PC-3 (cell line): ENCODE measurements around the gene MAST2. TPM values are rescaled to one million over a fixed set of nuclear protein-coding genes. Genes with fewer than 3 reads are reported as not detected.

Source experiments
- ATAC-seq: fragments of 200-7000 bp; cut with Tn5 transposase; 2 replicates; pipeline ENCODE4 v1.9.1; 2020; ENCODE audit warnings: mild to moderate bottlenecking, moderate library complexity
- BruUV-seq: library from RNA; stranded (reverse); fragments of 400-500 nt; replicated peaks from 2 replicates; lab custom pipeline; 2021; lab: Mats Ljungman, UMichigan
- CTCF ChIA-PET: fragments of 300-600 bp; sonication (Branson Sonifier 250); formaldehyde crosslinking; loops from one replicate; lab custom pipeline; 2022; ENCODE audit warnings: antibody characterized with exemption; lab: Charles Lee
- POLR2A ChIA-PET: fragments of 300-600 bp; sonication (Branson Sonifier 250); formaldehyde crosslinking; loops from one replicate; lab custom pipeline; 2022; ENCODE audit warnings: antibody characterized with exemption; ENCODE audit not compliant: unreplicated experiment; lab: Charles Lee
- DNase-seq: peaks from one replicate; pipeline ENCODE4 v3.0.0-alpha.2; 2015
- H2AFZ ChIP-seq: fragments of 300-600 bp; sonication (generic); 2 replicates; pipeline ENCODE4 v1.6.0; 2016; ENCODE audit warnings: antibody characterized with exemption, low read length
- H3F3A ChIP-seq: fragments of 300-600 bp; sonication (generic); one replicate; pipeline ENCODE4 v1.6.0; 2017; ENCODE audit warnings: antibody characterized with exemption, low read length, control low read depth, mild to moderate bottlenecking; ENCODE audit not compliant: unreplicated experiment
- H3K27ac ChIP-seq: fragments of 300-600 bp; sonication (generic); 2 replicates; pipeline ENCODE4 v1.5.1; 2016; ENCODE audit warnings: mild to moderate bottlenecking, low read length
- H3K27me3 ChIP-seq: fragments of 300-600 bp; sonication (generic); 2 replicates; pipeline ENCODE4 v1.6.1; 2016; ENCODE audit warnings: low read length, mixed read lengths
- H3K36me3 ChIP-seq: fragments of 300-600 bp; sonication (generic); 2 replicates; pipeline ENCODE4 v1.6.1; 2016; ENCODE audit warnings: low read depth, mixed run types, low read length, mixed read lengths
- H3K4me1 ChIP-seq: fragments of 300-600 bp; sonication (generic); 2 replicates; pipeline ENCODE4 v1.5.1; 2016; ENCODE audit warnings: low read length; ENCODE audit not compliant: insufficient read depth
- H3K4me2 ChIP-seq: fragments of 300-600 bp; sonication (generic); 2 replicates; pipeline ENCODE4 v1.6.0; 2016; ENCODE audit warnings: low read length
- H3K4me3 ChIP-seq: fragments of 300-600 bp; sonication (generic); 2 replicates; pipeline ENCODE4 v1.5.1; 2016; ENCODE audit warnings: mild to moderate bottlenecking, low read length, mixed read lengths
- H3K79me2 ChIP-seq: fragments of 300-600 bp; sonication (generic); 2 replicates; pipeline ENCODE4 v1.6.1; 2017; ENCODE audit warnings: low read length, mixed read lengths
- H3K9ac ChIP-seq: fragments of 300-600 bp; sonication (generic); 2 replicates; pipeline ENCODE4 v1.6.0; 2016; ENCODE audit warnings: mild to moderate bottlenecking, low read length
- H3K9me2 ChIP-seq: fragments of 300-600 bp; sonication (generic); replicated peaks from 2 replicates; pipeline ENCODE4 v1.6.1; 2016; ENCODE audit warnings: mixed run types, low read length, mixed read lengths
- H3K9me3 ChIP-seq: fragments of 300-600 bp; sonication (generic); 2 replicates; pipeline ENCODE4 v1.6.1; 2016; ENCODE audit warnings: low read length, mixed read lengths
- H4K20me1 ChIP-seq: fragments of 300-600 bp; sonication (generic); 2 replicates; pipeline ENCODE4 v1.6.1; 2016; ENCODE audit warnings: low read length, mixed read lengths
- EZH2 ChIP-seq: fragments of 300-600 bp; sonication (generic); IDR thresholded peaks from one replicate; pipeline ENCODE4 v1.6.1; 2017; ENCODE audit warnings: antibody characterized with exemption, mild to moderate bottlenecking, low read length; ENCODE audit not compliant: unreplicated experiment
- EZH2phosphoT487 ChIP-seq: fragments of 300-600 bp; sonication (generic); IDR thresholded peaks from 2 replicates; pipeline ENCODE4 v1.6.1; 2018; ENCODE audit warnings: mild to moderate bottlenecking, antibody characterized with exemption, low read length, borderline replicate concordance
- intact Hi-C: fragments of 100-400 bp; cut with micrococcal nuclease; formaldehyde crosslinking; loops from 2 replicates; pipeline ENCODE4 v1.9.0; 2023
- total RNA-seq: library from RNA; depleted of rRNA; stranded (reverse); fragments of >200 nt; gene quantifications from 2 replicates; pipeline ENCODE4 v1.2.3, GENCODE V29; 2014
- TF ChIP-seq, protein P1 (sequence below): fragments of 300-600 bp; sonication (generic); conservative IDR thresholded peaks from 2 replicates; pipeline ENCODE4 v1.5.1; 2017; ENCODE audit warnings: antibody characterized with exemption, low read depth, mild to moderate bottlenecking, low read length

MAST2 gene
- total RNA-seq, 1 experiment from 2014 or later: 29.3 TPM

DNA sequence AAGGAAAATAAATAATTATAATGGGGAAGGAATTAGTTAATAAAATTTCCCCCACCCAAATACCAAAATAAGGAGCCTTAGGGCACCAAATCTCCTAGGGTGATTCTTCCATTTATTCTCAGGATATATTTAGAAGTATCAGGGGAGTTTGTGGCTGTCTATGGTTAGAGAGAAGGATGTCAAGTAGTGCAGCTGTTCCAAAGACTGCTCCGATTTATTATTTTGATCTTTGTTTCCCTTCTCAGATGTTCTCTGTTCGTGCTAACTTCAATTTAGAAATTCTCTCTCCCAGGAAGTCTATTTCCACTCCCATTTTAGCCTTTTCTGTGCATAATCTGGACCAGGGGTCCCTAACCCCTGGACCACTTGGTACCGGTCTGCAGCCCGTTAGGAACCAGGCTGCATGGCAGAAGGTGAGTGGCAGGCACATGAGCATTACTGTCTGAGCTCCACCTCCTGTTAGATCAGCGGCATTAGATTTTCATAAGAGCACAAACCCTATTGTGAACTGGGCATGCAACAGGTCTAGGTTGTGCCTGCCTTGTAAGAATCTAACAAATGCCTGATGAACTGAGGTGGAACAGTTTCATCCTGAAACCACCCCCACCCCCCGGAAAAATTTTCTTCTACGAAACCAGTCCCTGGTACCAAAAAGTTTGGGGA is 9.3 kb upstream of the MAST2 start:
- ChIA-PET CTCF (no interaction called here), POLR2A (no interaction called here)
- peak overlapping the region; percentile 60 for H2AFZ ChIP-seq
- no peaks in the 10 kb centered on the region for H4K20me1 ChIP-seq
- peak; percentile 25 for DNase-seq
- no peaks in the 10 kb centered on the region for H3F3A ChIP-seq
- BruUV-seq: no TSS peak
- no peaks in the 10 kb centered on the region for H3K27me3 ChIP-seq
- H3K4me3 ChIP-seq: no peak overlapping the region
- no peaks in the 10 kb centered on the region for H3K9me3 ChIP-seq
- H3K4me1 ChIP-seq: no peaks in the 10 kb centered on the region
- TF ChIP-seq EZH2 (no peak), EZH2phosphoT487 (no peak)
- TF ChIP-seq, protein P1, sequence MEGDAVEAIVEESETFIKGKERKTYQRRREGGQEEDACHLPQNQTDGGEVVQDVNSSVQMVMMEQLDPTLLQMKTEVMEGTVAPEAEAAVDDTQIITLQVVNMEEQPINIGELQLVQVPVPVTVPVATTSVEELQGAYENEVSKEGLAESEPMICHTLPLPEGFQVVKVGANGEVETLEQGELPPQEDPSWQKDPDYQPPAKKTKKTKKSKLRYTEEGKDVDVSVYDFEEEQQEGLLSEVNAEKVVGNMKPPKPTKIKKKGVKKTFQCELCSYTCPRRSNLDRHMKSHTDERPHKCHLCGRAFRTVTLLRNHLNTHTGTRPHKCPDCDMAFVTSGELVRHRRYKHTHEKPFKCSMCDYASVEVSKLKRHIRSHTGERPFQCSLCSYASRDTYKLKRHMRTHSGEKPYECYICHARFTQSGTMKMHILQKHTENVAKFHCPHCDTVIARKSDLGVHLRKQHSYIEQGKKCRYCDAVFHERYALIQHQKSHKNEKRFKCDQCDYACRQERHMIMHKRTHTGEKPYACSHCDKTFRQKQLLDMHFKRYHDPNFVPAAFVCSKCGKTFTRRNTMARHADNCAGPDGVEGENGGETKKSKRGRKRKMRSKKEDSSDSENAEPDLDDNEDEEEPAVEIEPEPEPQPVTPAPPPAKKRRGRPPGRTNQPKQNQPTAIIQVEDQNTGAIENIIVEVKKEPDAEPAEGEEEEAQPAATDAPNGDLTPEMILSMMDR: no peak; the same call in 1 of the 2 replicates
- no peak overlapping the region for H3K27ac ChIP-seq
- no peaks in the 10 kb centered on the region for H3K36me3 ChIP-seq
- no peak overlapping the region for H3K9ac ChIP-seq
- ATAC-seq: peak; percentile 69
- H3K9me2 ChIP-seq: no peaks in the 10 kb centered on the region
- H3K4me2 ChIP-seq: peak overlapping the region; percentile 42; the same call in 1 of the 2 replicates
- intact Hi-C loops: no loop called here
- no peaks in the 10 kb centered on the region for H3K79me2 ChIP-seq

DNA sequence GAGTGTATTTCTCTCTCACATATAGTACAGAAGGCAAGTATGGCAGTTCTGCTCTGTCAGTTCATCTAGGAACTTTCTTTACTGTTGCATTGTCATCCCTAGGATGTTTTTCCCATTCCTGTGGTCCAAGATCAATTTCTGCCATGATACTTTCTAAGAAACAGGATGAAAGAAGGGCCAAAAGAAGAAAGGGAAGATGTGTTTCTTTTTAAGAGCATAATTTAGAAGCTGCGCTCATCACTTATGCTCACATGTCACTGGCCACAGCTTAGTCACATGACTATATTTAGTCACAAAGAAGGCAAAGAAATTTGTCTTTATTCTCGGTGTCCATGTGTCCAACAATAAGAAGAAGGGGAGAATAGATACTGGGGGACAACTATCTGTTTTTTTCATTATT is 7.0 kb upstream of the MAST2 start:
- no TSS peak for BruUV-seq
- Histone ChIP-seq H3K36me3 (no peaks in the 10 kb centered on the region), H3K27me3 (no peaks in the 10 kb centered on the region), H3K9me3 (no peaks in the 10 kb centered on the region), H2AFZ (no peak overlapping the region), H3K9ac (no peak overlapping the region), H3K4me1 (no peaks in the 10 kb centered on the region), H4K20me1 (no peaks in the 10 kb centered on the region), H3K27ac (no peak overlapping the region), H3F3A (no peaks in the 10 kb centered on the region), H3K4me3 (no peak overlapping the region), H3K9me2 (no peaks in the 10 kb centered on the region), H3K4me2 (no peak overlapping the region), H3K79me2 (no peaks in the 10 kb centered on the region)
- DNase-seq (no peak), ATAC-seq (no peak)
- intact Hi-C loops: no loop called here
- CTCF ChIA-PET: no interaction called here
- TF ChIP-seq, protein P1: no peak
- TF ChIP-seq EZH2 (no peak), EZH2phosphoT487 (no peak)
- POLR2A ChIA-PET: no interaction called here

DNA sequence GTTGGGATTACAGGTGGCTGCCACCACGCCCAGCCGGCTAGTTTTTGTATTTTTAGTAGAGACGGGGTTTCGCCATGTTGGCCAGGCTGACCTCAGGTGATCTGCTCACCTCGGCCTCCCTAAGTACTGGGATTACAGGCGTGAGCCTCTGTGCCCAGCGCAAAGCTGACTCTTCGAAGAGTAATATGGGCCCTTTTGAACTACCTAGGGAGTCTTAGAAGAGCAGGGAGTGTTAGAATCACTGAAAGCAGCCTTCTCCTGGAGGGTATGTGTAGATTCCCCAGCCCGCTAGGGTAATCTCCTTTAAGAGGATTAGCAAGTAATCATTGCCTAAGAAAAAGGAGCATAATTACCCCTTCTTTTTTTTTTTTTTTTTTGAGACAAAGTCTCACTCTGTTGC is 6.5 kb upstream of the MAST2 start:
- H3K9ac ChIP-seq: no peak overlapping the region
- BruUV-seq: no TSS peak
- peaks cover under 1% of the 10 kb centered on the region; the same call in 1 of the 2 replicates for H3K4me1 ChIP-seq
- intact Hi-C loops: no loop called here
- POLR2A ChIA-PET: no interaction called here
- no peak for TF ChIP-seq EZH2
- no peaks in the 10 kb centered on the region for H3K79me2 ChIP-seq
- H3K4me3 ChIP-seq: no peak overlapping the region
- no peak overlapping the region for H2AFZ ChIP-seq
- ATAC-seq (no peak), DNase-seq (no peak)
- no peak overlapping the region for H3K27ac ChIP-seq
- H3K27me3 ChIP-seq: no peaks in the 10 kb centered on the region
- H3F3A ChIP-seq: no peaks in the 10 kb centered on the region
- no peaks in the 10 kb centered on the region for H3K9me3 ChIP-seq
- H3K36me3 ChIP-seq: no peaks in the 10 kb centered on the region
- no peaks in the 10 kb centered on the region for H3K9me2 ChIP-seq
- no peak overlapping the region for H3K4me2 ChIP-seq
- CTCF ChIA-PET: no interaction called here
- H4K20me1 ChIP-seq: no peaks in the 10 kb centered on the region
